HG03066 (cell line): ENCODE results near the gene COL28A1.

Experiments
- ATAC-seq: cut with Tn5 transposase; IDR thresholded peaks from one replicate; pipeline ENCODE4 v1.9.1; 2021; ENCODE audit warnings: low read depth; ENCODE audit not compliant: unreplicated experiment

Gene COL28A1

GRCh38 chr7:7521259-7521658, 14.4 kb downstream of the COL28A1 start:
- no peak for ATAC-seq

DNA sequence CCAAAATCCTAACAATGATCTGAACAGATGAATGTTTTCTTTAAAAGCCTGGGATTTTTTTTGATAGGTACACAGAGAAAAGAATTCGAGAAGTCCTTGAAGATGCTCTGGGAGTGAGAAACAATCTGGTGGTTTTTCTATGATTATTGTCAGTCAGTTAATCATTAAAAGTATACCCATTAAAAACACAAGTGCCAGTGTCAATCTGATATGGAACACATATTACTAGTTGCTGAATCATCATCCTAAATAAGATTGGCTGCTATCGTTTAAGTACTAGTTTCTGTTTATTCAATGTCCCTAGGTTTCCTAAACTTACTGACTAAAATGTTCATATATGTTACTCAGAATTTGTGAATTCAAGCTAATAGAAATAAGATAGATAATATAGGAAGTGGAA, 16.1 kb downstream of the COL28A1 start:
- no peak for ATAC-seq

- ATAC-seq: no peak
These were observed 16.6 kb downstream of the COL28A1 start for GRCh38 chr7:7519056-7519455.

DNA sequence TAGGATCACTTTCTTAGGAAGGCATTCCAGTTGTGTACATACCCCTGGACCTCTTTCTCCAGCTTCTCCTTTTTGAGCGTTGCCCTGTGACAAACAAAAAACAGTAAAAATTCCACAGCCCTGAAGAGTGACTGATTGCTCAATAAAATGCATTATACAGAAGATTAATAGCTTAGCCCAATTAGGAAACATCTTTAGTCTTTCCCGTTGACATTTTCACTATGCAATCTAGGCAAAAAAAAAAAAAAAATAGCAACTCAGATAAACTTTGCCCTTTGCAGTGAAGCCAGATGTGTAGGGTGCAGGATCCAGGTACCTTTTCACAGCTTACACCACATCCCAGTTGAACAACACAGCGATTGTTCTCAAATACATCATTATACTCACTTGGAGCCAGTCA, 17.9 kb downstream of the COL28A1 start:
- ATAC-seq: no peak

- ATAC-seq: no peak
These were observed 19.0 kb downstream of the COL28A1 start for GRCh38 chr7:7516662-7517061.

DNA sequence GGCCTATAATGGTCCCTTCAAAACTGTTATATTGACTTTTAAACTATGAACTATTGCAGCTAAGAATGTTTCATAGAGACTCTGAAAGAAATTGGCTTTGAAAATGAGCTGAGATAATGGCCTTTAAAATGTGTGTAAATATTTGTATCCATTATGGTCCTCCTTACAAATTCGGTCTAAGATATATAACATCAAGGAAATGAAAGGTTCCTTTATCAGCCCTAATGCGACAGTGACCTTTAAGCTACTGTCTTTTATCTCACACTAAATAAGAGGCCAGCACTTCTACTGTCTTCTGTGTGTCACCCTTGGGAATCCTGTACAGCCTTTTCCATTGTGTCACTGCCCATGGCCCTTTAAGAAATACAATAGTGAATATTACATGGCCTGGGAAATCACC, 19.5 kb downstream of the COL28A1 start:
- no peak for ATAC-seq

GRCh38 chr7:7512861-7513597, 22.6 kb downstream of the COL28A1 start:
- no peak for ATAC-seq

DNA sequence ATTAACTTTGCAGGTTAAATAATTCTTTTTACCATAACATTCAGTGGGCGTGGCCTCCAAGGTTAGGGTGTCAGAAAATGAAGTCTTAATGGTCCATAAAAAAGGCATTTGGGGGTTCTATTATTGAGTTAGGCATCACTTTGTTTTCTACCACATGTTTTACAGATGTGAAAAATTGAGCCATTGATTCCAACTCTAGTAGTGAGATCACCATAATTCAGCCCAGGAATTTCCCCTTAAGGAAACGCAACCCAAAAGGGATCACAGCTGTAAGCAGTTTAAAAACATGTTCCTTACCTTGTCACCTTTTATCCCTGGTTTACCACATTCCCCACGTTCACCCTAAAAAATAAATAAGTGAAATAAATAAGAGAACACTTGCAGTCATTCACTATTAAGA, 24.9 kb downstream of the COL28A1 start:
- ATAC-seq: no peak

GRCh38 chr7:7505915-7506314, 29.8 kb downstream of the COL28A1 start:
- no peak for ATAC-seq

- no peak for ATAC-seq
These were observed 30.6 kb downstream of the COL28A1 start for GRCh38 chr7:7504910-7505704.

DNA sequence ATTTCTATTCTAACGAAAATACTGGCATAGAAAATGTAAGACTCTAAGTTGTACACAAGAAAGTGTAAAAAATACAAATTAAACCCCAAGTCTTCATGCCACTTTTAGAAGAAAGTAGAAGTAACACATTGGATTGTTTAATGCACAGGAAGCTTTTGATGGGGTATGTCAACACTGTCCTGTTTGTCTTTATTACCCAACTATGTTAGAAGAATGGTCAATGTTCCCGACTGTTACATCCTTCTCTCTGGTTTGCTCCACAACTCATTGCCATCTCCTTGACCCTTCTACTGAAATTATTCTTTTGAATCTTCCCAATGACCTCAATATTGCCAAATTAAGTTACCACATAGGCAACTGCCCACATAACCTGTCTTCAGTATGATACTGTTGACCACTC, 35.8 kb downstream of the COL28A1 start:
- ATAC-seq: no peak

DNA sequence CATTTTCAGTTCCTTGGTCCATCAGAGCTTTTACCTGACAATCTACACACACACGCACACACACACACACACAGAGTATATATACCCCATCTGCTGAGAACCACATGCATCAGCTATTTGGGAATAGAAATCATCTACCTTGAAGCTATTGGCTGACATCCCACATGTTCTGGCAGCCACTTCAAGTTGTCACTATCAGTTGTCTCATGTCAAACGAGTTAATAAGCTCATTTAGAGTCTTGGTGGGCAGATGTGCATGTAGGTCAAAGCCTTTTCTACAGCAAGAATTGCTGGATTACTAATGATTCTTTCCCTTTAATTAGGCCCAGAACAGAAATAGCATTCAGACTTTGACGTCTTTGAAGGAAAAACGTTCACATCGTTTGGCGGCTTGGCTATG, 36.8 kb downstream of the COL28A1 start:
- no peak for ATAC-seq

DNA sequence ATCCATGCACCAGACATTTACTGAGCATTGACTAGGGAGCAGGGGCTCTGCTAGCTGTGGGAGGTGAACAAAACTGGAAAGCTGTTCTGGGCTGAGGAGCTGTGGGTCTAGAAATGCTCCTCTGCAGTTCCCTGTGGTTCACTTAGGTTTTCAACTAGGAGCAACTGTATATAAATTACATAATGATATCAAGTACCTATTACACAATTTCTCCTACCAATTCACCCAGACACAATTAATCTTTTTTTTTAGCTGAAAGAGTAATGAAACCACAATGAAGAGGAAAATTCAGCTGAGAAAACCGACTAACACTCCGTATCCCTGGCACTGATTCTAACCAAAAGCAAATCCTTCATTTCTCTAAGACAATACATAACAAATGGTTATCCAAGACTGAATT, 39.4 kb downstream of the COL28A1 start:
- no peak for ATAC-seq

GRCh38 chr7:7495171-7495570, 40.5 kb downstream of the COL28A1 start:
- no peak for ATAC-seq

- ATAC-seq: no peak
These were observed 44.6 kb downstream of the COL28A1 start for GRCh38 chr7:7491044-7491443.

- ATAC-seq: no peak
These were observed 45.7 kb downstream of the COL28A1 start for GRCh38 chr7:7490003-7490402.

DNA sequence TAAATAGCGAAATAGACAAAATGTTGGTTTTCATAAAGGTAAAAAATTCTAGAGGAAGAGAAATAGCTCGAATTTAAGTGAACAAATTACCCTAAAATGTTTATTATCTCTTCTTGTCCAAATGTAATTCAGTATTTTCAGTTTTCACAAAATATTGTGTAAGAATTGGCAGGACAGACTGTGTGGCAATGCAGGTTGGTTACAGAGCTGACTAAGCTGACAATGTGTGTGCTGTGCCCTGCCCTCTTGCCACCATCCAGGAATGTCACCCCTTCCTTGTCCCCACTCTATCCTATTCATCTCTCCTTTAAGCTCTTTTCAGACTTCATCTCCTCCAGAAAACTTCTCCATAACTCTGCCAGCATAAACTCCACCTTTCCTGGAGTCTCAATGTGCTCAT, 46.1 kb downstream of the COL28A1 start:
- no peak for ATAC-seq

DNA sequence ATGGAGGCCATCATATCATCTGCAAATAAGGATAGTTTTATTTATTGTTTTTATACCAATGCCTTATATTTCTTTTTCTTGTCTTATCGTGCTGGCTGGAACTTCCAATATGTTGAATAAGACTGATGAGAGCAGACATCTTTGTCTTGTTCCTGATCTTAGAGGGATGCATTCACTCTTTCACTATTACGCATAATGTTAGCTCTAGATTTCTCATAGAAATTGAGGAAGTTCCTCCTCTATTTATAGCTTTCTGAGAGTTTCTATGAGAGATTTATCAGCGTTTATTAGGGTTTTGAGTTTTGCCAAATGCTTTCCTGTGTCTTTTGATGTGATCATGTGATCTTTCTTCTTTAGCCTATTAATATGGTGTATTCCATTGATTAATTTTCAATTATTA, 49.3 kb downstream of the COL28A1 start:
- no peak for ATAC-seq

DNA sequence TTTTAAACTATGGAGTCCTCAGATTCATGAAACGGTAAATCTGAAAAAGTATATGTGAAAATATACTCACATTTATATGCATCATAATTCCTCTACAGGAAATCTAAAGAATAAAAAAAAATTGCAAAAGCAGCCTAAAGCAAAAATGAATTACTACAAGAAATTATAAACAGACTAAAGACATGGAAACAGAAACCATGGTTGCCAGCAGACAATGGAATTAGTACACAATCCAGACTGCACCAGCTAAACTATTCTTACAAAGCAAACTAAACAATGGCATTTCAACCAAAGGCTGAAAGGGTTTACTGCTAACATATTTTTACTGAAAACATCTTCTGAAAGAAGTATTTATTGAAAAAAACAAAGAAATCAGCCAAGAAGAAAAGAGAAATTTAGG, 51.6 kb downstream of the COL28A1 start:
- ATAC-seq: no peak

DNA sequence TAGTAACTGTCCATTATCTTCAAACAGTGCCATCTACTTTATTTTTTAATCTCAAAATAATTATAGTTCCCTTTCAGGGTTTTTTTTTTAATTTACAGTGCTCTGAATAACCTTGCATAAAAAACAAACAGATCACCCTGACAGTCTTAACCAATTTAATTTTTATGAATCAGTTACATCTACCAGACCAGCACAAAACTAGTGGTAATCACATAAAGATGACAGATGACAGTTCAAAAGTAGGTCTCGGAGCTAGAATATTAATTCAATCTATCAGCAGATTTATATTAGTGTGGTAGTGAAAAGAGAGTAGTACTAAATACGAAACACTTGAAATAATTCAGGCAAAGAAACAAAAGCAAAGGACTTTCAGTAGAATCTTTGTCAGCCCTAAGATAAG, 53.9 kb downstream of the COL28A1 start:
- ATAC-seq: no peak

- ATAC-seq: no peak
These were observed 56.3 kb downstream of the COL28A1 start for GRCh38 chr7:7479275-7479805.

DNA sequence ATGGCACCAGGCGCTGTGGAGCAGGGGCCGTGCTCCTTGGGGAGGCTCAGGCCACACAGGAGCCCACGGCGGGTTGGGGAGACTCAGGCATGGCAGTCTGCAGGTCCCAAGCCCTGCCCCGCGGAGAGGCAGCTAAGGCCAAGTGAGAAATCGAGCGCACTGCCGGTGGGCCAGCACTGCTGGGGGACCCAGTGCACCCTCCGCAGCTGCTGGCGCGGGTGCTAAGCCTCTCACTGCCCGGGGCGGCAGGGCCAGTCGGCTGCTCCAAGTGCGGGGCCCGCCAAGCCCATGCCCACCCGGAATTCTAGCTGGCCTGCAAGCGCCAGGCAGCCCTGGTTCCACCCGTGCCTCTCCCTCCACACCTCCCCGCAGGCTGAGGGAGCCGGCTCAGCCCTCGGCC, 57.1 kb downstream of the COL28A1 start:
- no peak for ATAC-seq
